ENCODE data around the gene MVB12B. TPM values are rescaled to one million over a fixed set of nuclear protein-coding genes. Genes with fewer than 3 reads are reported as not detected.

MVB12B gene
- polyA plus RNA-seq, 1 donor from 2014 or later, result 39.5 TPM

DNA sequence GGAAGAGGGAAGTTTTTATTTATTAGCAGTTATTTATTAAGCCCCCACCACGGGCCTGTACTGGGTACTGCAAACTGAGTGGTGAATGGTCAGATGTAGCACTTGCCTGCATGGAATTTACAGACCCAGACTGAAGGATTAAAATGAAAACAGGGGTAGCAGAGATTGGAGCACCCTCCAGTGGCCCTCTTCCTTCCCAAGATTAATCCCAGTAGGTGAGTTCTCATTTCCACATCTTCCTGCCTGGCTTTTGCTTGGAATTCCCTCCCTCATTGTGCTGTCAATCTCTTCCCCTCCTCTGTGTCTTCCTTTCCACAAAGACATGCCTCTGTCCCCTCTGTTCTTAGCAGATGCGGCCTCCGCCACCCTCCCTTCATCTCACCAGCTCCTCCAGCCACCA is 39.2 kb downstream of the MVB12B start:
- H4K20me1 ChIP-seq (ENCODE audit: insufficient read depth), result no peaks in the 10 kb centered on the region
- TF ChIP-seq EZH2 (IDR thresholded peaks at IDR 0.05; ENCODE audit: borderline replicate concordance, insufficient read depth, low read length, poor library complexity, severe bottlenecking) (no peak), EP300 (conservative IDR thresholded peaks at IDR 0.05; ENCODE audit: poor library complexity, severe bottlenecking) (no peak), TAF1 (IDR thresholded peaks at IDR 0.05; ENCODE audit: low read depth) (no peak), SMC3 (conservative IDR thresholded peaks at IDR 0.05; ENCODE audit: poor library complexity) (no peak), MXI1 (conservative IDR thresholded peaks at IDR 0.05; ENCODE audit: poor library complexity, severe bottlenecking) (no peak), RAD21 (conservative IDR thresholded peaks at IDR 0.05) (no peak), POLR2AphosphoS5 (IDR thresholded peaks at IDR 0.05) (no peak)
- TF ChIP-seq, protein P1, sequence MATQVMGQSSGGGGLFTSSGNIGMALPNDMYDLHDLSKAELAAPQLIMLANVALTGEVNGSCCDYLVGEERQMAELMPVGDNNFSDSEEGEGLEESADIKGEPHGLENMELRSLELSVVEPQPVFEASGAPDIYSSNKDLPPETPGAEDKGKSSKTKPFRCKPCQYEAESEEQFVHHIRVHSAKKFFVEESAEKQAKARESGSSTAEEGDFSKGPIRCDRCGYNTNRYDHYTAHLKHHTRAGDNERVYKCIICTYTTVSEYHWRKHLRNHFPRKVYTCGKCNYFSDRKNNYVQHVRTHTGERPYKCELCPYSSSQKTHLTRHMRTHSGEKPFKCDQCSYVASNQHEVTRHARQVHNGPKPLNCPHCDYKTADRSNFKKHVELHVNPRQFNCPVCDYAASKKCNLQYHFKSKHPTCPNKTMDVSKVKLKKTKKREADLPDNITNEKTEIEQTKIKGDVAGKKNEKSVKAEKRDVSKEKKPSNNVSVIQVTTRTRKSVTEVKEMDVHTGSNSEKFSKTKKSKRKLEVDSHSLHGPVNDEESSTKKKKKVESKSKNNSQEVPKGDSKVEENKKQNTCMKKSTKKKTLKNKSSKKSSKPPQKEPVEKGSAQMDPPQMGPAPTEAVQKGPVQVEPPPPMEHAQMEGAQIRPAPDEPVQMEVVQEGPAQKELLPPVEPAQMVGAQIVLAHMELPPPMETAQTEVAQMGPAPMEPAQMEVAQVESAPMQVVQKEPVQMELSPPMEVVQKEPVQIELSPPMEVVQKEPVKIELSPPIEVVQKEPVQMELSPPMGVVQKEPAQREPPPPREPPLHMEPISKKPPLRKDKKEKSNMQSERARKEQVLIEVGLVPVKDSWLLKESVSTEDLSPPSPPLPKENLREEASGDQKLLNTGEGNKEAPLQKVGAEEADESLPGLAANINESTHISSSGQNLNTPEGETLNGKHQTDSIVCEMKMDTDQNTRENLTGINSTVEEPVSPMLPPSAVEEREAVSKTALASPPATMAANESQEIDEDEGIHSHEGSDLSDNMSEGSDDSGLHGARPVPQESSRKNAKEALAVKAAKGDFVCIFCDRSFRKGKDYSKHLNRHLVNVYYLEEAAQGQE (IDR thresholded peaks at IDR 0.05; ENCODE audit: borderline replicate concordance), result no peak
- no peaks in the 10 kb centered on the region for H3K27me3 ChIP-seq (ENCODE audit: insufficient read depth, low read depth, low read length)
- H3K9ac ChIP-seq (ENCODE audit: low read length), result no peak overlapping the region
- no peak overlapping the region for H3K4me2 ChIP-seq (ENCODE audit: low read length)
- H2AFZ ChIP-seq (ENCODE audit: low read depth, low read length), result no peak overlapping the region
- no peaks in the 10 kb centered on the region for H3F3A ChIP-seq (ENCODE audit: insufficient read depth, low read length, poor library complexity, severe bottlenecking)
- H3K79me2 ChIP-seq (replicated peaks; ENCODE audit: insufficient read depth, low read length), result peaks cover 10% of the 10 kb centered on the region
- H3K36me3 ChIP-seq (ENCODE audit: insufficient read depth, low read length), result peaks cover 7% of the 10 kb centered on the region
- H3K9me2 ChIP-seq (ENCODE audit: insufficient read depth, low read length), result no peaks in the 10 kb centered on the region
- H3K4me3 ChIP-seq (ENCODE audit: low read length), result no peak overlapping the region
- H3K9me3 ChIP-seq (ENCODE audit: low read length), result no peaks in the 10 kb centered on the region
- no peak overlapping the region for H3K27ac ChIP-seq (ENCODE audit: low read length)

DNA sequence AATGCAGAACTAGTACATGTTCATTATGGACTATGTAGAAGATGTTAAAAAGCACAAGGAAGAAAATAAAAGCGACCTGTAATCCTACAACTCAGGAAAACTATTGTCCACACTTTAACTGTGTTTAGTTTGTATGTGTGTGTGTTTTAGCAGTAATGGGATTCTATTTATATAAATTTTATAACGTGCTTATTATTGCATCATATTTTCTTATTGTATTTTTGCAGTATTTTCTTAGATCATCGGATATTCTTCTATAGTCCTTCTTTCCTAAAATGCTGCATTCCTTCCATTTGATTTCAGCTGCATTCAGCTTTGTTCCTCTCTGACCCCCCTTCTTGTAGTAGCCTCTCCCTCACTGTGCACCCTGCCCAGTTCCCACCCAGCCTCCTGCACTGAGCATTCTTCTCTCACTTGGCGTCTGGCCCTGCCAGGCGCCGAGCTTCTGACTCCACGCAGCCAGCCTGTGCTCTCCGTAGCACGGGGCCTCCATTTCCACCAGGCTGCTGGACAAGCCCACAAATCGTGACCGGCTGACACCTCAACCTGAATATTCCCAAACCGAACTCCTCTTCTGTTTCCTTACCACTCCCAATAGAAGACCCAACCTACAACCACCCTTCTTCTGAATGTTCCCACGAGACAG is 39.9 kb downstream of the MVB12B start:
- H3K27me3 ChIP-seq (ENCODE audit: insufficient read depth, low read depth, low read length), result no peaks in the 10 kb centered on the region
- TF ChIP-seq RAD21 (conservative IDR thresholded peaks at IDR 0.05), result no peak
- TF ChIP-seq EZH2 (IDR thresholded peaks at IDR 0.05; ENCODE audit: borderline replicate concordance, insufficient read depth, low read length, poor library complexity, severe bottlenecking), result no peak
- TF ChIP-seq MXI1 (conservative IDR thresholded peaks at IDR 0.05; ENCODE audit: poor library complexity, severe bottlenecking), result no peak
- TF ChIP-seq, protein P2, sequence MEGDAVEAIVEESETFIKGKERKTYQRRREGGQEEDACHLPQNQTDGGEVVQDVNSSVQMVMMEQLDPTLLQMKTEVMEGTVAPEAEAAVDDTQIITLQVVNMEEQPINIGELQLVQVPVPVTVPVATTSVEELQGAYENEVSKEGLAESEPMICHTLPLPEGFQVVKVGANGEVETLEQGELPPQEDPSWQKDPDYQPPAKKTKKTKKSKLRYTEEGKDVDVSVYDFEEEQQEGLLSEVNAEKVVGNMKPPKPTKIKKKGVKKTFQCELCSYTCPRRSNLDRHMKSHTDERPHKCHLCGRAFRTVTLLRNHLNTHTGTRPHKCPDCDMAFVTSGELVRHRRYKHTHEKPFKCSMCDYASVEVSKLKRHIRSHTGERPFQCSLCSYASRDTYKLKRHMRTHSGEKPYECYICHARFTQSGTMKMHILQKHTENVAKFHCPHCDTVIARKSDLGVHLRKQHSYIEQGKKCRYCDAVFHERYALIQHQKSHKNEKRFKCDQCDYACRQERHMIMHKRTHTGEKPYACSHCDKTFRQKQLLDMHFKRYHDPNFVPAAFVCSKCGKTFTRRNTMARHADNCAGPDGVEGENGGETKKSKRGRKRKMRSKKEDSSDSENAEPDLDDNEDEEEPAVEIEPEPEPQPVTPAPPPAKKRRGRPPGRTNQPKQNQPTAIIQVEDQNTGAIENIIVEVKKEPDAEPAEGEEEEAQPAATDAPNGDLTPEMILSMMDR (IDR thresholded peaks at IDR 0.05; ENCODE audit: poor library complexity, severe bottlenecking), result no peak
- TF ChIP-seq EP300 (conservative IDR thresholded peaks at IDR 0.05; ENCODE audit: poor library complexity, severe bottlenecking), result no peak
- TF ChIP-seq, protein P1 (IDR thresholded peaks at IDR 0.05; ENCODE audit: borderline replicate concordance), result no peak
- no peak for TF ChIP-seq SMC3 (conservative IDR thresholded peaks at IDR 0.05; ENCODE audit: poor library complexity)
- TF ChIP-seq POLR2AphosphoS5 (IDR thresholded peaks at IDR 0.05), result no peak
- no peak for TF ChIP-seq TAF1 (IDR thresholded peaks at IDR 0.05; ENCODE audit: low read depth)
- no peak overlapping the region for H3K4me2 ChIP-seq (ENCODE audit: low read length)
- no peak overlapping the region for H3K9ac ChIP-seq (ENCODE audit: low read length)
- H3K27ac ChIP-seq (ENCODE audit: low read length), result no peak overlapping the region
- peaks cover 11% of the 10 kb centered on the region for H3K36me3 ChIP-seq (ENCODE audit: insufficient read depth, low read length)
- no peak overlapping the region for H3K4me3 ChIP-seq (ENCODE audit: low read length)
- peaks cover 6% of the 10 kb centered on the region for H3K79me2 ChIP-seq (replicated peaks; ENCODE audit: insufficient read depth, low read length)
- no peak overlapping the region for H2AFZ ChIP-seq (ENCODE audit: low read depth, low read length)
- H3K9me3 ChIP-seq (ENCODE audit: low read length), result no peaks in the 10 kb centered on the region
- no peaks in the 10 kb centered on the region for H3K9me2 ChIP-seq (ENCODE audit: insufficient read depth, low read length)
- no peaks in the 10 kb centered on the region for H3F3A ChIP-seq (ENCODE audit: insufficient read depth, low read length, poor library complexity, severe bottlenecking)
- H4K20me1 ChIP-seq (ENCODE audit: insufficient read depth), result no peaks in the 10 kb centered on the region
